Stimulated activated CD4-positive, alpha-beta T cell treated with anti-CD3 and anti-CD28 coated beads, Interleukin-1b, Interleukin-23, amount 100 ng/mL, for 48 hours (primary cell): ENCODE measurements around the gene GLIS1.

Source experiments
- DNase-seq: peaks from one replicate; pipeline ENCODE4 v3.0.0-alpha.2; 2020

The GLIS1 gene

DNA sequence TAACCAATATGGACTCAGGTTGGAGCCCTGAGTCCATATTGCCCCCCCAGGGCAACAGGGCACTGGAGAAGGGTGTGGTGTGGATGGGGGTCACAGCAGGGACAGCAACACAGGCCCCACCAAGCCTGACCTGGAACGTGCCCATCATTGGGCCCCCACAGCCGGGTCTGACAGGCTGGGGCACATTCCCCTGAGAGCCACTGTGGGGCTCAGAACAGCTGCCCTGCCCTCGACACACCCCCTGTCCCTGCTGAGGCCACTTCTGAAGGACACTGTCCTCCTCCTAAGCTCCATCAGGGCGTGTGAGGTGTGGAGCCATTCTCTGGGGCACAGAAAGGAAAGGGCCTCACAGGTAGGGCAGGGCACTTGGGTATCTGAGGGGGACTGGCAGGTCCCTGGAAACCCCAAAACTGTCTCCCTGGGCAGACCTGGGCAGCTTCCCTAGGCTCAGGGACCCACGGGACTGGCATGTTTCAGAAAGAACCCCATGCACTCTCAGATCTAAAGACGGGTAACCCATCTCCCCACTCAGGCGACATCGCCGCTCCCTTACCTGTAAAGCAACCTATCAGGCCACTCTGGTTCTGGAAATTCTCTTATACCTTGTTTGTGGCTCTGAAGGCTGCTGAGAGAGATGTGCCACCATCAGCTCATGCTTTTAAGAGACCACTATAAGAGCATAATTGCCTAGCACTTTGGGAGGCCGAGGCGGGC lies 184.2 kb downstream of the GLIS1 start:
- no peak for DNase-seq

- peak; percentile 12 for DNase-seq
Observed at GRCh38 chr1:53553734-53554509, 185.0 kb downstream of the GLIS1 start.

DNA sequence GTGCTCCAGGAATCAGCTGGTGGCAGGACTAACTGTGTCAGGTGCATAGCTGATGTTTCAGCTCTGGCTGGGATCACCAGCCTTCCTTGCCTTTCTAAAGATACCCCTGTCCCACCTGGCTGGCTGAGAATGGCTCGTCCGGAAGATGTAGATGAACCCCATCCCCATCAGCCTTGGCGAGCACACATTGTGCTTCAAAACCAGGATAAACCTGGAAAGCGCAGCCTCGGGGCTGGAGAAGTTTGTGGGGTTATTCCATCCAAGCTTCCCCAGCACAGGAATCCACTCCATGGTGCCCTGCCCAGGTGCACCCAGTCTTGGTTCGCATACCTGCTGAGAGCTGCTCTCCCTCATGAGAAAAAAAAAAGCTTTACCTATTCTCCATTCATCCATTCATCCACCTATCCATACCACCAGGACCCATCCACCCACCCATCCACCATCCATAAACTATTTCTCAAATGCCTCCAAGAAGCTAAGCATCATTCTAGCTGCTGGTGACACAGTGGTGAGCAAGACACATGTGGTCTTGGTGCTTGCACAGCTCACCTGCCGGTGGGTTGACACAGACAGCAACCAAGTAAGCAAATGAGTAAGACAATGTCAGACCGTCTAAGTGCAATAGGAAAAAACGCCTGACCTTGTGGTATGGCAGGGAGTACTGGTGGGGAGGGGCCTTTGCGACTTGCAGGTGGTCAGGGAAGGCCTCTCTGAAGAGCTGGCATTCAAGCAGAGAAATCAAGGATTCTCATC lies 185.8 kb downstream of the GLIS1 start:
- peak; percentile 39 for DNase-seq

DNA sequence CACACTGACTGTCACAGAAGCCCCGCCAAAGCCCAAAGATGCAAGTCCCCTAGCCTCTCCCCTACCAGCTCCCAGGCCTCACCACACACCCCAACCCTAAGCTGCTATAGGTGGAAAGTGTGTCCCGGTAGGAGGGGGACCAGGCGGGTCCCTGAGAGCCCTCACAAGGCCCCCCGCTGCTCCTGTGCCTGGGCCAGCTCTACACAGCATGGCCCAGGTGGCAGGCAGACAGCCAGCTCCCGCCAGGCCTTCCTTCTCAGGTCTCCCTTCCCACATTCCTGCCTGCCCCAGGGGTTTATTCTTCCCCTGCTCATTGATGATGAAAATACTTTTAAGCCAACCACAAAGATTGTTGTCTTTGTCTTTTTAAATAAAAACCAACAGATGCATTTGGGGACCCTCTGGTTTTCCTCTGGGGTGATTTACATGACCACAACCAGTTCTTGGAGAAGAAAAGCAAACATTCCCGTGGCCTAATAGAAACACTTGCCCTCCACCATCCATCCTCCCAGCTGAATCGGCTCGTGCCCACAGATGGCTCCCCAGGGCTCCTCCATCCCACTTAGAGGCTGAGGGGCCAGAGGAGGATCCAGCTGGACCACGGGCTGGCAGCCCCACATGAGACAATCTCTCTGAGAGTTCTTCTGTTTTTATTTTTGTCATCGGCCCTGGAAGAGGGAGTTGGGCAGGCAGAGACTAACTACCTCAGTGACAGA lies 186.7 kb downstream of the GLIS1 start:
- DNase-seq, result no peak

DNA sequence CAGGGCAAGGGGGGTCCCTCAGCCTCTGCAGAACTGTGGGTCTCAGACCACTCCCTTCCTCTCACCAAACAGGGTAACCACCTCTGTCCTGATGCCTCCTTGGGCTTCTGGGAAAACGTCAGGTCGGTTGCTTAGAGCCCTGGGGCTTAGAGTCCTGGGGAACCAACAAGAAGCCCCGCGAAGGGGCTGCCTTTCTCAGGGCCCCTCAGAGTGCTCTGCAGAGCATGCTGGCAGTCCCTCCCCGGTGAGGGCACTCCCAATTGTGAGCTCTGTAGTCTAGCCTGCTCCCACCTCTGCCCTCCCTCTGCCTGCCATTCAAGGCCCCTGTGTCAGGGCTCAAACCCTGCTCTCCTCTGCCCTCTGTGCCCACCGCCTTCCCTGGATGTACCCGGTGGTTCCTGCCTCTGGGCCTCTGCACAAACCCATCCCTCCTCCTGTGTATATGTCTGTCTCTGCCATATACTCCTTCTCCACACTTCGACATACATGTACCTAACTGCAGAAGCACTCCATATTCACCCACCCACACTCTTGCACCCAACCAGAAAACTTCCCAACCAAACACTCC lies 187.5 kb downstream of the GLIS1 start:
- no peak for DNase-seq

GRCh38 chr1:53550201-53550741 lies 188.7 kb downstream of the GLIS1 start:
- no peak for DNase-seq

- no peak for DNase-seq
Observed at GRCh38 chr1:53549781-53550180, 189.2 kb downstream of the GLIS1 start.

- no peak for DNase-seq
Observed at GRCh38 chr1:53549287-53549686, 189.7 kb downstream of the GLIS1 start.

DNA sequence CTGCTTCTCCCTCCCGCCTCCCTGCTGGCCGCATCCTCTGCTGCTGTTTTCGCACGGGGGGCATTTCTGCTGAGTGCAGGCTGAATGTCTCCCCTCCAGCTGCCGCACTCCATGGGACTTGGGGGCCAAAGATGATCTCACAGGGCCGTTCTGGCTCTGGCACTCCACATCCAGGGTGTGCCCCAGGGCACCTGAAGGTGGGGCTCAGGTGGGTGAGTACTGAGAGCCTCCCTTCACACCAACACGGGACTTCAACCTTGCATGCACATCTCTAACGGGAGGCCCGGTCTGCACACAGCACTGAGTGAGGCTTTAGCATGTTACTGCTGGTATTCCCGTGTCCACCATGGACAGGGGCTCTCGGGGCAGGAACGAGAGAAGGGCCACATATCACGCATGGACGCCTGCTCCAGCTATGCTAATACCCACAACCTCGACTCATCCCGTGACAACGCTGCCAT lies 190.9 kb downstream of the GLIS1 start:
- no peak for DNase-seq

DNA sequence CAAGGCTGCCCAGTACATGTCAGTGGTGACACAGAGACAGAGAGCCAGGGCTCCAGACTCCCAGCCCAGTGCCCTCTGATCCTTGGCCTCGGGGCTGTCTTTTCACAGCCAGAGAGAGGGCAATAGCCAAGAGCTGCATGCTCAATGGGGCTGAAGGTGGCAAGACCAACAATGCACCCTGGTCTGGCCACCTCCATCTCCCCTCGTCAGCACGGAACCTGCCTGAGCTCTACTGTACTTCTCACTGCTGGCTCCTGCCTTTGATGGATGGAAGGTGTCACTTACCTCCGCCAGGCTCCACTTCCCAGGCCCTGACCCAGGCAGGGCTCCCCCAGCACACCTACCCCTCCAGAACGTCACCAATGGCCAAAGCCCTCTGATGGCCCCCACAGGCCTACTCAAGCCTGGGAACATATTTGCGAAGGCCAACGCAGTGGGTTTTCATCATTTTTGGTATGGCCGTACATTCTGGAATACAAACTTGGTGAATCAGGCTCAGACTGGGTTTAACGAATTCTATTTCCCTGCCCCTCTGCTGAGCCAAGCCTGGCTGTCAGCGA lies 191.7 kb downstream of the GLIS1 start:
- DNase-seq, result no peak

DNA sequence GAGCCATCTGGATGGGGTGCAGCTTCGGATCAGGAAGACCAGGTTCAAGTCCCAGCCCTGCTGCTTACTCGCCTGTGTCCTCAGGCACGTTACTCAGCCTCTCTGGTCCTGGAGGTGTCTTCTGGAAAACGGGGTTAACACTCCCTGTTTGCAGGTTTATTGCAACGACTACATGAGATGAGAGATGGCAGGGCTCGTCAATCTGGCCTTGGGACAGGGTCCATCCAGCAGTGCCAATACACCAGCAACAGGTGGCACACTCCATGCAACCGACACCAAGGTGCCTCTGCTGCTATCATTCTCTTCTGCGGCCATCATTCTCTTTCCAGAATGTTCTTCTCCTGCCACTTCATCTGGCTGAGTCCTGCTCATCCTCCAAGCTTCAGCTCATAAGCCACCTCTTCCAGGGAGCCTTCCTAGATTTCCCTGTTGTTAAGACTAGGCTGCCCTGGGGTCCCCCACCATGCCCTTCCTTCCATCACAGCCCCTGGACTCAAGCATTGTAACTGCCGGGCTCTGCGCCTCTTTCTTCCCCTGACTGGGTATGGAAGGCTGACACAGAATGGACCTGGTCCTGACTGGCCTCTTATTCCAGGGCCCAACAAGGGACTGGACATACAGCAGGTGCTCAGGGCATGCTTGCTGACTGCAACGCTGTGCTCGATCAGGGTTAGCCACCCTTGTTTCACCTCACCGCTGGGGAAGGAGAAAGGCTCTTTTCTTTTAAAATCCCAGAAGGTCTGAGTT lies 192.4 kb downstream of the GLIS1 start:
- no peak for DNase-seq

DNA sequence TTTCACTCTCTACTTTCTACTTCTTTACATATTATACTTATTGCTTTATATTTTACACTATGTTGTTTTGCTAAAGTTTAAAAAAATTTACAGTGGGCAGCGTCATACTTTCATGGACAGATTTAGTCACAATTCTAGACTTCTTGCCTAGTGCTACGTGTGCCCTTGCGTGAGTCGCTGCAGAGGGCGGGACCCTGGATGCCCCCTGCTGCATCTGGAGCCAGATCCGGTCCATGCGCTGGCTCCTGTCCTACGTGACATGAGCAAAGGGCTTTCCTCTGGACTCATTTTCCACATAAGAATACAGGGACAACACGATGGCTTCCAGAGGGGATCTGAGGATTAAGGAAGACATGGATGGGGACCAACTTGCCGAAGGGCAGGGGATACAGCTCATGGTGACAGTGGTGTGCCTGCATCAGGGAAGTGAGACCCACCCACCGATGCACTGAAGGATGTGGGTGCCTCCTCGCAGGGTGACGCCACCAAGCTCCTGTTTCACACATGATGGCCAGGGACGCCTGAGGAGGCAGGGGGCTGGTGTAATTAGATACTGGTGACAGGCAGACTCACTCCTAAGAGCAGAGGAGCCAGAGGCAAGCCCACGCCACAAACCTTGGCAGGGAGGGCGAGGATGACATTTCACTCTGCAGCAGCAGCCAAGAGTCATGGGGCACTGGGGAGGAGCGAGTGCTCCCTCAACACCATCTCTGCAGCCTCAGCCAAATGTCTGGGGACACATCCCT lies 193.1 kb downstream of the GLIS1 start:
- DNase-seq, result no peak

DNA sequence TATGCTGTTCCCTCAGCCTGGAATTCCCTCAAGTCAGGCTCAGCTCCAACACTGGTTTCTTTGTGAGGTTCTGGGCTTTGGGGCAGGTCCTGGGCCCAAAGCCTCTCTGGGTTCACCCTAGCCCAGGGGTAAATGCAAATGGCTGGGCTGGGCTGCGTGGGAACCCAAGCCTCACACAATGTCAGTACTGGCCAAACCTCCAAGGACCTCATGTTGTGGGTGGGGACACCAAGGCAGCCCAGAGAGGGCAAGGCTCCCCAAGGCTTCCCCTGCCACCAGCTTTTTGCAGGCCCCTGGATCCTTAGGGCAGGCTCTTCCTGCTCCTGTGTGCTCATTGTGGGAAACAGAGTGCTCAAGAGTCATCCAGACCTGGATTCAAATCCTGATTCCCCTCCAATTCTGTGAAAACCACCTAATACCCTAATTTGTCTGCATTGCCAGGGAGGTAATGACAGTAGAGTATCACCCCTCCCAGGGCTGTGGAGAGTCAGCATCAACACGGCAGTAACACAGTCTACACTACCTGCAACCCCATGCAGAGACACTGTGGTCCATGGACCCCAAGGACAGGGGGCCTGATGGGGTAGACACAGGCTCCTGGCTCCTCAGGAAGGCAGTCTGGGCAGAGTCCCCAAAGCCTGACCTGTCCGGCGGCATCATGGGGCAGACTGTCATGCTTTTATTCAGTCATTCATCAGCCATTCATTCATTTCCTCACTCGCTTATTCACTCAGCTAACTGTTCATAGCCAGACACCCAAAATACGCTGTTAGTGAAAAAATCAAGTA lies 194.0 kb downstream of the GLIS1 start:
- DNase-seq, result no peak

DNA sequence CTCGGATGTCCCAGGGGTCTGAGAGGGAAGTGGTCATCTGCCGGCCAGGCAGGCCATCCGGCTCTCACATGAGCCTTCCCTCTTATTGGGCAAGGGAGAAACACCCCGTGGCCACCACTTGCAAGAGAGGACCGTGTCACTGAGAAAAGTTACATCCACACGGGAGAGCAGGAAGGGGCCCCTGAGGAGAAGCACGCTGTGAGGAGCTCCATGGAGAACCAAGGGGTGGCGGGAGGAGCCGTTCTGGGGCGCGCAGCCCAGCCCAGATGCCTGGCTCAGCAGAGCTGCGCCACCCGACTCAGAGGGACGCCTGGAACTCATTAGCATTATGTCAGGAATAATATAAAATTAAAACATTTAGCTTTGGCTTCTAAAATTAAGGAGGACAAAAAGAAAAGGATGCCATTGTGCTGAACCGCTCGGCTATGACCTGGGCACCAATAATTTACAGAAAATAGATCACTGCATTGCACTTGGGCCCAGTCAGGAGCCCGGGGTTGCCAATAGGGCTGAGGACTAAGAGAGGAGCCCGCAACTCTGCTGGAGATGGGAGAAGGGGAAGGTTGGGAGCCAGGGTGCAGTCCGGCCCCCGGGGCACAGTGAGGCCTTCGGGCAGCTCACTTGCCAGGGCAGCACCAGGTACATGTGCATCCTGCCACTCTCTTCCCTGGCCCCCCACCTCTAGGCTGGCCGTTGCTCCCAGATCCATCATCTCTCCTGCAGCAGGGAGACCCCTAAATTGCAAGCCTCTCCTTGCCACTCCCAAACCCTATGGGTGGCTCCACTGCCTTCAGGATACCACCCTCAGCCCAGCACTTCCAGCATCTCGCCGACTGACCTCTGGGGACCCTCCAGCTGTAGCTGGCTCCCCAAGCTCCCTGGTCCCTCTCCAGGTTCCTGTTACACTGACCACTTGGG lies 194.9 kb downstream of the GLIS1 start:
- no peak for DNase-seq

- no peak for DNase-seq
Observed at GRCh38 chr1:53543130-53543777, 195.7 kb downstream of the GLIS1 start.

DNA sequence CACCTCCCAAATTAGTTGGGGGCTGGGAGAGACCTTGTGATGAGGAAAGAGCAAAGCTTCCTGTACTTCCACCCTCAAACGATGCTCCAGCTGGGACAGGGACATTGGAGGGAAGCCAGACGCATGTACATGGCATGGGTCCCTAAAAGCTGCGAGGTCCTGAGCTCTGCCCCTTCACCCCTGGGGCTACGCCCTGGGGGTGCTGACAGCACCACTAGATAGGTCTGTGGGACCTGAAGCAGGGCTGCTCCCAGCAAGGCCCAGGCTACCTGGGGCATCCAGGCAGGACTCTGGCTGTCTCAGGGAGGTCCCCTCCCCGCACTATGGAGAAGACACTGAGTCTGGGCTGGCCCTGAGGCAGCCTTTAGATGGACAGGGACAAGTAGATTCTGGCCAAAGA lies 196.4 kb downstream of the GLIS1 start:
- DNase-seq, result no peak

- no peak for DNase-seq
Observed at GRCh38 chr1:53541761-53542550, 197.0 kb downstream of the GLIS1 start.
